ENCODE results near the gene ALCAM.

- TF ChIP-seq CTCF (conservative IDR thresholded peaks at IDR 0.05 in 1 of 2, IDR thresholded peaks at IDR 0.05 in 1 of 2; ENCODE audit: low read depth in 1 of 2, low read length in 2 of 2), result no peak
- no peak for TF ChIP-seq EZH2 (IDR thresholded peaks at IDR 0.05; ENCODE audit: low read length, missing control alignments)
Observed at GRCh38 chr3:105594219-105594618, 227.5 kb downstream of the ALCAM start.
